Cardiac fibroblast (primary cell): ENCODE results near the gene LITAF.
"Not testable (repeated sequence)": the region's sequence is repeated elsewhere in the genome, so short reads cannot be mapped to it uniquely, and the experiment has no call there.

ENCODE experiments used
- DNase-seq, 2 donors: peaks; one replicate each; pipeline versions ENCODE4 v3.0.0 to v3.0.0-alpha.2; 2010; ENCODE audit warnings: low read depth in 2 of 2
- H3K4me3 ChIP-seq, 2 donors: replicated peaks in 1 of 2; 1 replicate in 1 of 2; 2 replicates in 1 of 2; pipeline ENCODE4 v1.5.1; 2011; ENCODE audit warnings: low read depth in 2 of 2, low read length in 2 of 2, mild to moderate bottlenecking in 2 of 2, moderate library complexity in 1 of 2
- CTCF ChIP-seq: IDR thresholded peaks from one replicate; pipeline ENCODE4 v1.5.1; 2011; ENCODE audit warnings: low read depth, mild to moderate bottlenecking, low read length, inconsistent platforms

The LITAF gene

GRCh38 chr16:11560701-11561453 lies 25.8 kb downstream of the LITAF start:
- peak in 1 of 2 donors; percentile 46 for DNase-seq
- no peak overlapping the region for H3K4me3 ChIP-seq
- no peak for TF ChIP-seq CTCF

- DNase-seq: not testable (repeated sequence)
Measured at GRCh38 chr16:11558308-11558823, 28.4 kb downstream of the LITAF start.

GRCh38 chr16:11557801-11558200 lies 28.9 kb downstream of the LITAF start:
- TF ChIP-seq CTCF: no peak
- no peak overlapping the region for H3K4me3 ChIP-seq
- no peak for DNase-seq

More at GRCh38 chr16:11558308-11558823, 28.4 kb downstream of the LITAF start:
- H3K4me3 ChIP-seq: not testable (repeated sequence)

GRCh38 chr16:11556945-11557720 lies 29.6 kb downstream of the LITAF start:
- no peak for DNase-seq
- no peak for TF ChIP-seq CTCF
- H3K4me3 ChIP-seq: no peak overlapping the region

GRCh38 chr16:11556214-11556819 lies 30.4 kb downstream of the LITAF start:
- no peak for DNase-seq
- no peak for TF ChIP-seq CTCF
- H3K4me3 ChIP-seq: no peak overlapping the region

GRCh38 chr16:11554053-11554452 lies 32.7 kb downstream of the LITAF start:
- no peak for DNase-seq
- H3K4me3 ChIP-seq: no peak overlapping the region
- no peak for TF ChIP-seq CTCF

- no peak for DNase-seq
- no peak for TF ChIP-seq CTCF
- no peak overlapping the region for H3K4me3 ChIP-seq
Measured at GRCh38 chr16:11553371-11553770, 33.3 kb downstream of the LITAF start.
